HG02885 (cell line): ENCODE data around the gene LRRC1.

ENCODE experiments used
- ATAC-seq: cut with Tn5 transposase; IDR thresholded peaks from one replicate; pipeline ENCODE4 v1.9.1; 2021; ENCODE audit warnings: mild to moderate bottlenecking; ENCODE audit not compliant: unreplicated experiment, poor library complexity

The LRRC1 gene

GRCh38 chr6:53813801-53814200 lies 19.0 kb downstream of the LRRC1 start:
- ATAC-seq = no peak

- ATAC-seq = no peak
Observed at GRCh38 chr6:53814353-53814752, 19.5 kb downstream of the LRRC1 start.

GRCh38 chr6:53815381-53816119 lies 20.7 kb downstream of the LRRC1 start:
- ATAC-seq = no peak

- no peak for ATAC-seq
Observed at GRCh38 chr6:53818858-53819609, 24.2 kb downstream of the LRRC1 start.

- ATAC-seq = no peak
Observed at GRCh38 chr6:53822401-53823125, 27.8 kb downstream of the LRRC1 start.

- ATAC-seq = no peak
Observed at GRCh38 chr6:53824714-53825113, 29.9 kb downstream of the LRRC1 start.

- no peak for ATAC-seq
Observed at GRCh38 chr6:53825532-53826321, 30.9 kb downstream of the LRRC1 start.

- ATAC-seq = no peak
Observed at GRCh38 chr6:53827531-53827930, 32.7 kb downstream of the LRRC1 start.

- no peak for ATAC-seq
Observed at GRCh38 chr6:53828215-53828614, 33.4 kb downstream of the LRRC1 start.

GRCh38 chr6:53828966-53829697 lies 34.3 kb downstream of the LRRC1 start:
- ATAC-seq = no peak

- no peak for ATAC-seq
Observed at GRCh38 chr6:53829698-53830221, 35.0 kb downstream of the LRRC1 start.

- ATAC-seq = no peak
Observed at GRCh38 chr6:53830366-53830765, 35.6 kb downstream of the LRRC1 start.

- ATAC-seq = no peak
Observed at GRCh38 chr6:53831081-53831869, 36.5 kb downstream of the LRRC1 start.

GRCh38 chr6:53831936-53832660 lies 37.3 kb downstream of the LRRC1 start:
- ATAC-seq = no peak

- no peak for ATAC-seq
Observed at GRCh38 chr6:53833155-53833554, 38.4 kb downstream of the LRRC1 start.

- no peak for ATAC-seq
Observed at GRCh38 chr6:53834132-53834531, 39.3 kb downstream of the LRRC1 start.

- no peak for ATAC-seq
Observed at GRCh38 chr6:53837865-53838769, 43.3 kb downstream of the LRRC1 start.
